ENCODE data around the gene GIPC3. TPM values are rescaled to one million over a fixed set of nuclear protein-coding genes. Genes with fewer than 3 reads are reported as not detected.

GIPC3 gene, protein sequence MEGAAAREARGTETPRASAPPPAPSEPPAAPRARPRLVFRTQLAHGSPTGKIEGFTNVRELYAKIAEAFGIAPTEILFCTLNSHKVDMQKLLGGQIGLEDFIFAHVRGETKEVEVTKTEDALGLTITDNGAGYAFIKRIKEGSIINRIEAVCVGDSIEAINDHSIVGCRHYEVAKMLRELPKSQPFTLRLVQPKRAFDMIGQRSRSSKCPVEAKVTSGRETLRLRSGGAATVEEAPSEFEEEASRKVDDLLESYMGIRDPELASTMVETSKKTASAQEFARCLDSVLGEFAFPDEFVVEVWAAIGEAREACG
- 1 to 10 TPM in 3 of 4 donors, under 1 TPM in 1; 0.66 to 4.5 (median 1.7) TPM for total RNA-seq

DNA sequence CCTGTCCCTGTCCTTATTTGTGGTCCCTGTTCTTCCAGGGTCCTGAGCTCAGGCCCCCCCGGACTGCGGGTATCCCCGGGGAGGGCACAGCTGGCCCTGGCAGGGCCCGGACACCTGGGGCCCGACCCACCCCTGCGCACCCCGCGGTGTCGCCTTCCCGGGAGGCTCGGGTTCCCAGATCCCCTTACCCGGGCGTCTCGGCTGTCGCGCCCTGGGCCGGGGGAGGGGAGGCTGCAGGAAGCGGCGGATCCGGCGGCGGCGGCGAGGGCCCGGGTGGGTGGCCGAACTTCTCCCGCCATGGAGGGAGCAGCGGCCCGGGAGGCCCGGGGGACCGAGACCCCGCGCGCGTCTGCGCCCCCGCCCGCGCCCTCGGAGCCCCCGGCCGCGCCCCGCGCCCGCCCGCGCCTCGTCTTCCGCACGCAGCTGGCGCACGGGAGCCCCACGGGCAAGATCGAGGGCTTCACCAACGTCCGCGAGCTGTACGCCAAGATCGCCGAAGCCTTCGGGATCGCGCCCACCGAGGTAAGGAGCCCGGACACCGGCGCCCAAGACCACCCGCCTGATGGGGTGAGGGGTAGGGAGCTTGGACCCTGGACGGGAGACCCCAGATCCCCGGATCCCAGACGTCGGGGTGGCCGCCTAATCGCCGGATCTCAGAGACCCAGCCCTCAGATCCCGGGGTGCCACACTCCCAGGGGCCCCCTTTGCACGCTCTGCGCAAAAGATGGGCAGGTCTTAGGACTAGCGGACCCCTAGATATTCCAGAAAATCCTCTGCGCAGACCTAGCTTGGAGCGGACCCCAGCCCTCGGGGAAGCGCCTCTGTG, at the start of gene GIPC3:
Gene GIPC3 (plus strand): TSS at position 178 of the 826 bp plus-strand sequence. CDS start 120 bp downstream, at position 298.
- TF ChIP-seq, protein P1, sequence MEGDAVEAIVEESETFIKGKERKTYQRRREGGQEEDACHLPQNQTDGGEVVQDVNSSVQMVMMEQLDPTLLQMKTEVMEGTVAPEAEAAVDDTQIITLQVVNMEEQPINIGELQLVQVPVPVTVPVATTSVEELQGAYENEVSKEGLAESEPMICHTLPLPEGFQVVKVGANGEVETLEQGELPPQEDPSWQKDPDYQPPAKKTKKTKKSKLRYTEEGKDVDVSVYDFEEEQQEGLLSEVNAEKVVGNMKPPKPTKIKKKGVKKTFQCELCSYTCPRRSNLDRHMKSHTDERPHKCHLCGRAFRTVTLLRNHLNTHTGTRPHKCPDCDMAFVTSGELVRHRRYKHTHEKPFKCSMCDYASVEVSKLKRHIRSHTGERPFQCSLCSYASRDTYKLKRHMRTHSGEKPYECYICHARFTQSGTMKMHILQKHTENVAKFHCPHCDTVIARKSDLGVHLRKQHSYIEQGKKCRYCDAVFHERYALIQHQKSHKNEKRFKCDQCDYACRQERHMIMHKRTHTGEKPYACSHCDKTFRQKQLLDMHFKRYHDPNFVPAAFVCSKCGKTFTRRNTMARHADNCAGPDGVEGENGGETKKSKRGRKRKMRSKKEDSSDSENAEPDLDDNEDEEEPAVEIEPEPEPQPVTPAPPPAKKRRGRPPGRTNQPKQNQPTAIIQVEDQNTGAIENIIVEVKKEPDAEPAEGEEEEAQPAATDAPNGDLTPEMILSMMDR (IDR thresholded peaks at IDR 0.05; ENCODE audit: low read depth) = no peak

DNA sequence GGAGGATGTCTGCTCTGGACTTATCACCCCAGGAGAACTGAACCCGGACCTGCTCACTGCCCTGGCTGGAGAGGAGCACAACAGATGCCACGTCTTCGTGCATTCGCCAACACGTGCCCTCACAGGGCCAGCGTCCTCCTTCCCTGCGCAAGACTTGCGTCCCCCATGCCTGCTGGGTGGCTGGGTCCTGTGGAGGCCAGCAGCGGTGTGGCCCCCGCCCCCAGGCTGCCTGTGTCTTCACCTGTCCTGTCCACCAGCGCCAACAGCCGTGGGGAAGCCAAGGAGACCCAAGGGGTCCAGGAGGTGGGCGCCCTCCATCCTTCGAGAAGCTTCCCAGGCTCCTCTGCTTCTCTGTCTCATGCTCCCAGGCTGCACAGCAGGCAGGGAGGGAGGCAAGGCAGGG, 49.7 kb upstream of the GIPC3 start:
- TF ChIP-seq, protein P1 (IDR thresholded peaks at IDR 0.05; ENCODE audit: low read depth) = no peak

DNA sequence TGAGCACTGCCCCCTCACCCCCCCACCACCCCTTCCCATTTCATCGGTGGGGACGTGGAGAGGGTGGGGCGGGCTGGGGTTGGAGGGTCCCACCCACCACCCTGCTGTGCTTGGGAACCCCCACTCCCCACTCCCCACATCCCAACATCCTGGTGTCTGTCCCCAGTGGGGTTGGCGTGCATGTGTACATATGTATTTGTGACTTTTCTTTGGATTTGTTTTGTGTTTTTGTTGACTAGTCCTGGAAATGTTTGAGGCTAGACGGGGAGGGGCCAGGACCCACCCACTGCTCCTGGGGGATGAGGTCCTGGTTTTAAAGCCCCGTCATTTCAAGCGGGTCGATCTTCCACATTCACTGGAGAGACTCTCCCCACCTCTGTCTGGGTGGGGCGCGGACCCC, 49.3 kb upstream of the GIPC3 start:
- TF ChIP-seq, protein P1 (IDR thresholded peaks at IDR 0.05; ENCODE audit: low read depth) = no peak

DNA sequence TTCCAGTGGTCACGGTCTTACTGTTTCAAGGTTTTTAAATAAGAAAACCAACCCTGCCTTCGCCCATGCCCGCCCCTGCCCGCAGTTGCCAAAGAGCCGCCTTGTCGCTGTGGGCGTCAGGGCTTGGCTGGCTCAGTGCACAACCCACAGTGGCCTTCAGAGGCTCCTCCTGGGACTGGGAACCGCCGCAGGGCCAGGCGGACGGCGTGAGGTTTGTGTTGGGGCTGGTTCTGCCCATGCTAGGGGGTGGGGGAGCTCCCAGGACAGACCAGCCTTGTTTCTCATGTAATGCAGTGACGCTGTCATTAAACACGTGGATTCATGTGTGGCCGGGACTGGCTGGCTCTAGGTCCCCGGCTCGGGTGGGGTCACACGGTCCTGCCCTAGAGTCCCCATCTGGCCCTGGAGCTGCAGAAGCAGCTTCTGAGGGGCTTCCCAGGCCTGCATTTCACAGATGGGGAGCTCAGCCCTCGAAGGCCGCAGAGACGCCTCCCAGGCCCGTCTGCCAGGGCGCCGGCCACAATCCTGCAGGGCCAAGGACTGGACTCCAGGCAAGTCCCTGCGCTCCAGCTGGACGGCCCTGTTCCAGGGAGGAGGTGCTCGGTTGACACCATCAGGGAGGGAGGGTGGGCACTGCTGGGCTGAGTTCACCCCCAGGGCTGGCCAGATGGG, 48.7 kb upstream of the GIPC3 start:
- TF ChIP-seq, protein P1 (IDR thresholded peaks at IDR 0.05; ENCODE audit: low read depth) = no peak

DNA sequence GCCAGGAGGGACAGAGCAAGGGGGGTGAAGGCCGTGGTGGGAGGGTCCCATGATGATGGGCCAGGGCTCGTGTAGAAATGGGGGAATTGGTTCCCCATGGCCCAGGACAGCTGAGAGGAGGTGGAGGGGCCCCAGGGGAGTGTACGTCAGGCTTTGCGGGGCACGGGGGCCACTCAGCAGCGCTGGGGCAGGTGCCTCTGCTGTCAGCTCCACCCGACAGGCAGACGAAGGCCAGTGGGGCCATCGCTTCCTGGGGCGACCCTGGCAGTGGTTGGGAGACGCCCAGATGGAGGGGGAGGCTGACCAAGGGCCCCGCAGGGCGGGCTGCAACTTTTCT, 48.2 kb upstream of the GIPC3 start:
- TF ChIP-seq, protein P1 (IDR thresholded peaks at IDR 0.05; ENCODE audit: low read depth) = no peak

DNA sequence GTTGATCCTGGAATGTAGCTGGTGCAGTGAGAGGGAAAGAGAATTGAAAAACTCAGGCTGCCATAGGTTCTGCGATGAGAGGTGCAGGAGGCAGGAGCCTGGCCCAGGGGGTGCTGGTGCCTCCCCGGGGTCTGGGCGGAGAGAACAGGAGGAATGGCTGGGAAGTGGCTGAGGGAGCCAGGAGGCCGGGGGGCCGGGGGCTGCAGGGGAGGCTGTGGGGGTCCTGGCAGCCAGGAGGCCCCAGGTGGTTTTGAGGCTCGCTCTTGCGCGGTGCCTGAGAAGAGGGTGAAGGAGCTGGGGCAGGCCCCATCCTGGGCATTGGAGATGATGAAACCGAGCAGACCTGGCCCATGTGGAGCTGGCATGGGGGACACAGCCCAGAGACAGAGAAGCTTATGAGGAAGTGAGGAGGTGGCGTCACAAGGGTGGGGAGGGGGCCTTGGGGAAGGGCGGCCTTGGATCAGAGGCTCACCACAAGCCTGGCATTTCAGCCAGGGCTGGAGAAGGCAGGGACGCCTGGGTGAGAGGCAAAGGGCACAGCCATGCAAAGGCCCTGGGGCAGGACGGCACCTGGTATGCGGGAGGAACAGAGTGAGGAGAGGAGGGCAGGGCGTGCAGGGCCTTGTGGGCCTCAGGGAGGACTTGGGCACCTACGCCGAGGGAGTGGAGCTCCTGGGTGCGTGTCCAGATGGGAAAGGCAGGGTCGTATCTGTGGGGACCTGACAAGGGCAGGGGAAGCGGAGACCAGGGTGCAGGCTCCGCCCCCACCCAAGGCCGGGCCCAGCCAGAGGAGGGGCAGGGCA, 47.6 kb upstream of the GIPC3 start:
- TF ChIP-seq, protein P1 (IDR thresholded peaks at IDR 0.05; ENCODE audit: low read depth) = no peak

Measured in subcutaneous adipose tissue (tissue), 4 donors.